ENCODE results near the gene PTPA.

Gene PTPA

GRCh38 chr9:129110740-129111527 is at the start of gene PTPA, which contains the start of gene CRAT:
PTPA (plus strand) TSS chr9:129111415; CDS start chr9:129111601, 186 bp downstream.
CRAT (minus strand) TSS chr9:129110793; CDS start chr9:129110509, 284 bp downstream.
- TF ChIP-seq POU6F1 (CRISPR knock-in tag; IDR thresholded peaks at IDR 0.05; ENCODE audit: borderline replicate concordance, low read depth) (no peak), ZNF70 (CRISPR knock-in tag; IDR thresholded peaks at IDR 0.05) (peak; percentile 79; the same call in 1 of the 2 replicates), ZNF565 (CRISPR knock-in tag; conservative IDR thresholded peaks at IDR 0.05; ENCODE audit: low read depth) (no peak)
- peak; percentile 91 for ATAC-seq

GRCh38 chr9:129063061-129063460 is 48.2 kb upstream of the PTPA start:
- TF ChIP-seq ESRRG (CRISPR knock-in tag; IDR thresholded peaks at IDR 0.05) (no peak), TSHZ2 (CRISPR knock-in tag; IDR thresholded peaks at IDR 0.05) (no peak), ARNTL (CRISPR knock-in tag; IDR thresholded peaks at IDR 0.05; ENCODE audit: borderline replicate concordance, low read depth) (no peak), CSDC2 (CRISPR knock-in tag; IDR thresholded peaks at IDR 0.05) (no peak), ZFP3 (CRISPR knock-in tag; IDR thresholded peaks at IDR 0.05) (no peak), ZC3H10 (CRISPR knock-in tag; IDR thresholded peaks at IDR 0.05) (no peak), OSR1 (CRISPR knock-in tag; IDR thresholded peaks at IDR 0.05) (no peak), PATZ1 (CRISPR knock-in tag; IDR thresholded peaks at IDR 0.05; ENCODE audit: borderline replicate concordance) (no peak), POU6F1 (CRISPR knock-in tag; IDR thresholded peaks at IDR 0.05; ENCODE audit: borderline replicate concordance, low read depth) (no peak), ZNF8 (CRISPR knock-in tag; IDR thresholded peaks at IDR 0.05) (no peak), ISL1 (CRISPR knock-in tag; IDR thresholded peaks at IDR 0.05) (no peak), CSRNP3 (CRISPR knock-in tag; IDR thresholded peaks at IDR 0.05) (no peak), CREB5 (CRISPR knock-in tag; IDR thresholded peaks at IDR 0.05; ENCODE audit: low read depth) (no peak), SNAI2 (CRISPR knock-in tag; IDR thresholded peaks at IDR 0.05) (no peak), BACH2 (CRISPR knock-in tag; IDR thresholded peaks at IDR 0.05; ENCODE audit: borderline replicate concordance) (no peak)
- no peak for ATAC-seq

- ATAC-seq, result no peak
- TF ChIP-seq PATZ1 (CRISPR knock-in tag; IDR thresholded peaks at IDR 0.05; ENCODE audit: borderline replicate concordance), result no peak
- no peak for TF ChIP-seq ZFP30 (CRISPR knock-in tag; IDR thresholded peaks at IDR 0.05)
- TF ChIP-seq TCF4 (CRISPR knock-in tag; IDR thresholded peaks at IDR 0.05; ENCODE audit: borderline replicate concordance), result no peak
- no peak for TF ChIP-seq ESRRG (CRISPR knock-in tag; IDR thresholded peaks at IDR 0.05)
- TF ChIP-seq ZNF8 (CRISPR knock-in tag; IDR thresholded peaks at IDR 0.05), result no peak
- TF ChIP-seq ISL1 (CRISPR knock-in tag; IDR thresholded peaks at IDR 0.05), result no peak
- no peak for TF ChIP-seq BACH2 (CRISPR knock-in tag; IDR thresholded peaks at IDR 0.05; ENCODE audit: borderline replicate concordance)
- no peak for TF ChIP-seq ZFP3 (CRISPR knock-in tag; IDR thresholded peaks at IDR 0.05)
- TF ChIP-seq RARB (CRISPR knock-in tag; IDR thresholded peaks at IDR 0.05), result no peak
- no peak for TF ChIP-seq POU6F1 (CRISPR knock-in tag; IDR thresholded peaks at IDR 0.05; ENCODE audit: borderline replicate concordance, low read depth)
- no peak for TF ChIP-seq CSDC2 (CRISPR knock-in tag; IDR thresholded peaks at IDR 0.05)
- TF ChIP-seq SNAI2 (CRISPR knock-in tag; IDR thresholded peaks at IDR 0.05), result no peak
These were observed 46.7 kb upstream of the PTPA start for GRCh38 chr9:129064499-129064908.

All from SK-N-SH treated with all-trans-retinoic acid at 6 μM for 48 hours (cell line).